Left ventricle myocardium superior (tissue), 1 donor: Measurements from ENCODE around the gene RBSN. TPM values are rescaled to one million over a fixed set of nuclear protein-coding genes. Genes with fewer than 3 reads are reported as not detected.
A peak's percentile ranks its signal among the peaks of the same experiment; 100 is the strongest.

Experiments
- ATAC-seq: fragments of 200-7000 bp; cut with Tn5 transposase; one replicate; pipeline ENCODE4 v1.9.1; 2020; ENCODE audit warnings: mild to moderate bottlenecking, moderate library complexity
- DNase-seq: peaks from one replicate; pipeline ENCODE4 v3.0.0-alpha.2; 2020
- intact Hi-C: fragments of 100-400 bp; cut with micrococcal nuclease; formaldehyde crosslinking; loops from one replicate; pipeline ENCODE4 v1.11.0; 2022
- total RNA-seq: library from RNA; stranded (reverse); fragmentation: NEBNext Ultra II Directional; extraction: Animal tissue kit (Norgen Biotek cat#: 25700); gene quantifications from one replicate; pipeline ENCODE4 v1.2.1, GENCODE V29; 2021
- donor health status: DM: no; HTN: yes; CAD: no; lungs with severe emphysema.

The RBSN gene
- total RNA-seq, 1 donor from 2014 or later, result 17.8 TPM

DNA sequence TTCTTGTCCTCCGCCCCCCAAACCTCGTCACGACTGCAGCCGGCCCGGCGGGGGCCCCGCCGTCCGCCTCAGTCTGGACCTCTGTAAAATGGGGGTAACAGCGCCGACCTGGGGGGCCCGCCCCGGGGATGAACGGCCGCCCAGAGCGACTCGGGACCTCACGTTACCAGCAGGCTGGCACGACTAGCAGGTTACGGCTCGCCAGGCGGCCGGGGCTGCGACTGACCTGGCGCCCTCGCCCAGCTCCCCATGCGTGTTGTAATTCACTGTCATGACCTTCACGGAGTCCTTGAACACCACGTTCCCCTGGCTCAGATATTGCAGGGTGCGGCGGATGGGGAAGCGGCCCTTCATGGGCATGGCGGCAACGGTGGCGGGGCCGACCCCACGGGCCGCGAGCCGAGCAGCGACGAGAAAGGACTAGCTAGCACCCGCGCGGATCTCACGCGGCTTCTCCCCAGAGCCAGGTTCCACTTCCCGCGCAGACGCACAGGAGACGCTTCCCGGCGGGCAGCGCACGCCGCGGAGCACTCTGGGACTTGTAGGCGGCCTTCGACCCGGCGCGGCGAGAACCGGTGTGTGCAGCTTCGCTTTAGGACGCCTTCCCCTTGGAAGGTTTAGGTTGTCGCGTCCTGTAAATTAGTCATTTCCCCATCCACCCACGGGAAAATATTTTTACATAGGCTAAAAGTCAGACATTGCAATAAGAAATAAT lies 34.0 kb downstream of the RBSN start, which contains the start of gene MRPS25:
Gene MRPS25 (minus strand): TSS at position 481 of the 715 bp plus-strand sequence. CDS start 121 bp downstream, at position 360.
- intact Hi-C loops, result no loop called here
- ATAC-seq, result peak; percentile 97
- DNase-seq, result peak; percentile 95

DNA sequence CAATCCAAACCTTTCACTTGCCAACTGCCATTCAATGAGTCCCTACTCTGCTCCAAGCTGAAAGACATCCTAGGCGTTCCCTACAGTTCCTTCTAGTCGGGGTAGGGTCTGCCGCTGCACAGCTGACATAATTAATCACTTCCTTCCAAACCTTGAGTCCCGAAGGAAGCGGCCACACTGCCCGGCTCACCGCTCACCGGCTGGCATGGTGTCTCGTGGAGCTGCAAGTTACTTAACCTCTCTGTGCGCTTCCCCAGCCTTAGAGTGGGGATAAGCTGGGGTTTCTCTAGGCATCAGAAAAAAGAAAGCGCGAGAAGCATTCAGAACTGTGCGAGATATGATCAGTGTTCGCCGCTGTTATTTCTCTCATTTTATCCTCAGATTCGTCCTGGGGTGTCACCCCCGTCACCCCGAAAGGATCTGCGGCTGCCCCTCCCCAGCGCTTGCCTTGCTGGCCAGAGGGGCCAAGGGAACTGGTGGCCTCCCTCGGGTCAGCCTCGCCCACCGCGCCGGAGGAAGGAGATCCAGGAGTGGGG lies 34.6 kb downstream of the RBSN start:
- DNase-seq (no peak), ATAC-seq (peak; percentile 44)
- intact Hi-C loops, result no loop called here

DNA sequence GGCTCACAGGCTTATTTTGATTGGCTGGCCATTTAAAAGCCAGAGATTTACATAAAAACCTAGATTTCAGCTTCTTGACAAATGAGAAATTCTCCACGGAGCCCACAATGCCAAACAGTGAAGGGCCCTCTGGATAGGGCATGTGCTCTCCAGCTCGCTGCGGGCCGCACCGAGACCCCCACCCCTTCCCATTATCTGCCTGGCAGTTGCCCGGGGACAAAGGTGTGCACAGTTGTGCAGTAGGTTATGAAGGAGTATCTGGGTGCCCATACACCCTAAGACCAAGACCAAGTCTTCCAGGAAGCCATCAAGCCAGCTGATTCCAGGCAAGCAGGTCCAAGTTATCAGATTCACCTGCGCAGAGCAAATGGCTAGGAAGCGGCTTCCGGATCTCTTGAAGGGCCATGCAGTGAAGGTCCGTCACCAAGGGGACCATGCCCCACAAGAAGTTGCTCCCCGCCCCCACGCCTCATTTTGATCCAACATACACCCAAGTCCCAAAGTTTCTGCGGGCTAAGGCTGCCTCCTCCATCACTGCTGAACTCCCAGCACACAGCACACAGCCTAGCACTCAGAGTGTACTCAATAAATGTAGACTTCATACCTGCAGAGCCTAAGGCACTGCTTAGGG lies 35.2 kb downstream of the RBSN start:
- peak; percentile 5 for ATAC-seq
- intact Hi-C loops, result no loop called here
- no peak for DNase-seq

DNA sequence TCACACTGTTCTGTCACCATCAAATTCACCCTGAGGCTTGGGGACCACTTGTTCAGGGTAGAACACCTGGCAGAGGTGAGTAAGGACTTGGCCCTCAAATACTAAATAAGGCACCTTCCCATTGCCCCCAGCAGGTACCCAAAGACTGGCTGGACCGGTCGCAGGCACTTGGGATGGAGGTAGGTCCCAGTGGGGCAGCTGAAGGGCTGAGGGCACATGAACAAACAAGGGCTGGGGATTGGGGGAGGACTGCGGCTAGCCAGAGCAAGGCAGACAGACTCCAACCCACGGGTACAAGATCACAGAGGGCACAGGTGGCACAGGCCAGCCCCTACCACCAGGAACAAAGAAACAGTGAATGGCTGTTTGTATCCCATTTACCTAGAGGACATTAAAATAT lies 35.7 kb downstream of the RBSN start:
- intact Hi-C loops, result no loop called here

DNA sequence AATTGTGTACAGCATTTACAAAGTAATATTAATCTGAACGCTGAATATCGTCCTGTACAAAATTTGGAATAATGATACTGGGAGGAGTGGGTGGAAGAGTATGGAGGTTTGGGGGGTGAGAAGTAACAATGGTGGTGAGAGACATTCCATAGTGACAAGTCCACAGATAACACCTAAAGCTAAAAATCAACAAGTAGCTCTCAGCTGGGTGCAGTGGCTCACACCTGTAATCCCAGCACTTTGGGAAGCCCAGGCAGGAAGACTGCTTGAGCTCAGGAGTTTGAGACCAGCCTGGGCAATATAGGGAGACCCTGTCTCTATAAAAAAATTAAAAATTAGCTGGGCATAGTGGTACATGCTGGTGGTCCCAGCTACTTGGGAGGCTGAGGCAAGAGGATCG lies 38.9 kb downstream of the RBSN start:
- ATAC-seq, result no peak

More for the DNA sequence above, 35.7 kb downstream of the RBSN start:
- ATAC-seq, result peak; percentile 26
- no peak for DNase-seq

DNA sequence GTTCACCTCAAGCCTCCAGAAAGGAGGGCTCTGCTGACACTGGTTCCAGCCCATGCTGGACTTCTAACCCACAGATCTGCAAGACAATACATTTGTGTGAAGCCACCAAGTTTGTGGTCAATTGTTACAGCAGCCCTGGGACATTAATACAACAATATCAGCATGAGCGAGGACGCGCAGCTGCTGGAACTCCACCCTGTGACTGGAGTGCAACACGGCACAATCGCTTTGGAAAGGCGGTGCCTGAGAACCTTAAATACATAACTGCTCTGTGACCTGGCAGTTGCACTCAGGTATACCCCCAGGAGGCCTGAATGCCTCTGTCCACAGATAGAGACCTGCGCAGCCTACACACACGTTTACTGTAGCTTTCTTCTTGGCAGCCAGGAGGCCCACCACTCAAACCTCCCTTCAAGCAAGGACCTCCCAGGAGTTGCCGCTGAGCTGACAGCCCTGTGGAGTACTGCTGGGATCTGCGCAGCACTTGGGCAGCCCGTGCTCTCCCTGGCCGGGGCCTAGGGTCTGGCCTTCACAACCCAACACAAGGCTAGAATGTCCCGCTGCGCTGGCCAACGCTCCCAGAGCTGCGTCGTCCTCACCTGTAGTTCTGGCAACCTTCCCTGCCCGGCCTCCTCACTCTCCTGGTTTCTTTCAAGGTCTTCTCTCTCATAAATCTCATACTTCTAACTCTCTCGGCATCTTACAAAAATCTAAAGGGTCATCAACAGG lies 42.1 kb downstream of the RBSN start:
- intact Hi-C loops, result no loop called here
- DNase-seq (no peak), ATAC-seq (no peak)

More for the DNA sequence above, 38.9 kb downstream of the RBSN start:
- DNase-seq, result no peak
- intact Hi-C loops, result no loop called here

DNA sequence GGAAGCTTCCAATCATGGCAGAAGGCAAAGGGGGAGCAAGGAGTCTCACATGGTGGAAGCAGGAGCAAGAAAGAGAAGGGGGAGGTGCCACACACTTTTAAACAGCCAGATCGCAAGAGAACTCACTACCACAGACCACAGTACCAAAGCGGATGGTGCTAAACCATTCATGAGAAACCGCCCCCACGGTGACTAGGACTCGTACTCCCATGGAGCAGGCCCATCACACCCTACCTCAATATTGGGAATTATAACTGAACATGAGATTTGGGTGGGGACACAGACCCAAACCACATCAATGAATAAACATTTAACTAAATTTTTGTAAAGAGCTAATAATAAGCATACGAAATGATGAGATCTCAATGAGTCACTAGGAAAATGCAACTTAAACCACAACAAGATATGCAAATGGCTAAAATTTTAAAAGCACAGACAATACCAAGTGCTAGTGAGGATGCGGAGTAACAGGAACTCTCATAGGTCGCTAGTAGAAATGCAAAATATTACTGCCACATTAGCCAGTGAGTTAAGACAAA lies 43.9 kb downstream of the RBSN start:
- intact Hi-C loops, result no loop called here
- ATAC-seq (no peak), DNase-seq (no peak)

DNA sequence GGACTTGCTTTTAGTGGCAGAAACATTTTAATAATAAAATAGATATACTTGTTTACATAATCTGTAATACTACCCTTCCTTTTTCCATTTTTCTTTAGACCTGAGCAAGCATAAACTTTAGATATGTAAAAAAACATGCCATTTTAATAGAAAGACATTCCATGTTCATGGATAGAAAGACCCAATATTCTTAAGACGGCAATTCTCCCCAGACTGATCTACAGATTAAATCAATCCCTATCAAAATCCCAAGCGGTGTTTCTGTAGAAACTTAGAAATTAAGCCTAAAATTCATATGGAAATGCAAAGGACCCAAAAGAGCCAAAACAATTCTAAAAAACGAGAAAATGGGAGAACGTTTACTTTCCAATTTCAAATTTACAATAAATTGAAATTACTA lies 45.4 kb downstream of the RBSN start:
- intact Hi-C loops, result no loop called here
- ATAC-seq (no peak), DNase-seq (no peak)

DNA sequence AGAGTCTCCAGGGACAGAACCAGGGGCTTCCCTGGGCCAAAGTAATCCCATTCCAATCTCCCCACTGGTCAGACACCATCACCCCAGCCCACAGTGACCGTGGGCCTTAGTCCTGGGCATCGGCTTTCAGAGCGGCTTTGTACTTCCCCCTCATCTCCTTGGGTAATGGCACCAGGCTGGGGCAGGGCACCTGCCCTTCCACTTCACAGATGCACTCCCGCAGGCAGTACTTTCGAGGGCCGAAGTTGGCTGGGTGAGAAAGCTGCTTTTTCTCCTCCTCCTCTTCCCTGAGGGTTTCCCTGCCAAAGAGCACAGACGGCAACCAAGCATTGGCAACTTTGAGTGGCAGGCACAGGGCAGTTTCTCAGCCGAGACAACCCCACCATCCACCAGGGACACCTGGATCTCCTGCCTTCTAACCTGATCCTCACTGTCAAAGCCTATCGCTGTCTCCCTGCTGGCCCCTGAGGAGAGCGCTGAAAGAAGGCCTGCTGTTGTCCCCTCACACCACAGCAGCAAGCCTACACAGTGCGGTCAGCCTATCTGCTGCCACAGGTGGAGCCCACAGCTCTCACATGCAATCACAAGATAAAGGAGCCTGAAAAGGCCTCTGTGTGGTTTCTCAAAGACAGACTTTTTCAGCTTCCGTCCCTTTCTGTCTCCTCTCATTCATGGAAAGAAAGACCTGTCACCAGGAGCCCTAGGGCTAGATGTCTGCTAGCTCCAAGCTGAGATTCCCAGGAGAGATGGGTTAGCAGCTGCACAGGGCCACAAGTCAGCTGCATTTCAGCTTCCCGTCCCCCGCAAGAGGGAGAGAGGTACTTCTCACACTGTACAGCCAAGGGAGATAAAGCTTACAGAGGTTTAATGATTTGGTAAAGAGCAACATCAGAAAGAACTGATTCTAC lies 46.4 kb downstream of the RBSN start:
- intact Hi-C loops, result no loop called here
- no peak for DNase-seq
- peak; percentile 9 for ATAC-seq

DNA sequence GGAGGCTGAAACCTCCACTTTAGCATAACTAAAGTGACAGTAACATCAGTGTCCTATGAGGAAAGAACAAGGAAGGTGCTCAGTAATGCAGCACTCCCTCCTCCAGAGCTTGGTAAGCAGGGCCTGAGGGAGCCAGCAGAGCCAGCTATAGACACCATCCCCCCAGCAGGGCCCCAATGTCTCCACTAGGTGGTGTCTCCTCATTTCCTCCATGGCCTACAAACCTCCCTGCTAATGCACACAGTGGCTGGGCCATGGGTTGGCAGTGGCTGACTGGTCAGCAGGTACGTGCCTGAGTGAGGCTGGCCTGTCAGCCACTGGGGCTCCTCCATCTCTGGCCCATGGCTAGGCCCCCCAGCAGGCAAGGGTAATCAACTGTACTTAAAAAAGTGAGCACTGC lies 47.4 kb downstream of the RBSN start:
- DNase-seq, result no peak
- peak; percentile 66 for ATAC-seq
- intact Hi-C loops, result no loop called here

DNA sequence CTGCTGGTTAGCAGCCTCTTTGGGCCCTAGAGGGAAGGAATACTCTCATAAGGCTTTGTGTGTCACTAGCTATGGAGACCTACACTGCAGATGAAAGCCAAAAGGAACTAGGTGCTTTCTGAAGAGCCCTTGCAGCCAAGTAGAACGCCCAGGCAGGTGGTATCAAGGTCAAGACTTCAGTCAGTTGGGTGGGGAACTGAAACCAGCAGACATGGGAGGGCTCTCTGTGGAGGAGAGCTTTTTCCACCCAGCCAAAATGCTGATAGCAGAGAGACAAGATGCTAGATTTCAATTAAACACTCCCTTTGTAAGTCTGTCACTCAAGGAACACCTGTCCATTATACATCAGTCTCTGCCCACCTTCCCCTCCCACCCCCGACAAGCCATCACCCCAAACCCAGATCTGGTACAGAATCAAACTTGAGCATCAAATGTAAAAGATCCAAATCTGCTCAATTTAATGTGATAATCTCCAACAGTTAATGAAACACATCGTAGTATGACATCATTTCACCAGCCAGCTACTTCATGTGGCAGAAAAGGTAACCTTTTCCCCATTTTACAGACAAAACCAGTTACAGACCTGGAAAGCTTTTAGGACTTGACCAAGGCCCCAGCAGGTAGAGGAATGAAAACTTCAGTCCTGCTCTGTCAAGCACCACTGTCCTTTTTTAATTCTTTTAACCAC lies 48.4 kb downstream of the RBSN start:
- ATAC-seq (no peak), DNase-seq (no peak)
- intact Hi-C loops, result no loop called here

DNA sequence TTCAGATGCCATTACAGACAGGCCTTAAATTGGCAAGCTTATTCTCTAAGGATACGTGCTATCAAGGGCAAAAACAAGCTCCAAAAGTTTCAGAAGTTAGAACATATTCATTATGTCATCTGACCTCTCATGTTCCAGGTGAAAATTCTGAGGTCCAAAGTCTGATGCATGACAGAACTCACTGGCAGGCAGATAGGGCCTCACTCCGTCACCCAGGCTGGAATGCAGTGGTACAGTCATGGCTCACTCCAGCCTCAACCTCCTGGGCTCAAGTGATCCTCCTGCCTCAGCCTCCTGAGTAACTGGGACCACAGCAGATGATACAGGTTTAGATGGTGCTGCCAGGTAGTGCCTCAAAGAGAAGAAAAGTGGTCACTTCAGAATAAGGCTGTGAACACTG lies 49.4 kb downstream of the RBSN start:
- DNase-seq (no peak), ATAC-seq (no peak)
- intact Hi-C loops, result no loop called here

DNA sequence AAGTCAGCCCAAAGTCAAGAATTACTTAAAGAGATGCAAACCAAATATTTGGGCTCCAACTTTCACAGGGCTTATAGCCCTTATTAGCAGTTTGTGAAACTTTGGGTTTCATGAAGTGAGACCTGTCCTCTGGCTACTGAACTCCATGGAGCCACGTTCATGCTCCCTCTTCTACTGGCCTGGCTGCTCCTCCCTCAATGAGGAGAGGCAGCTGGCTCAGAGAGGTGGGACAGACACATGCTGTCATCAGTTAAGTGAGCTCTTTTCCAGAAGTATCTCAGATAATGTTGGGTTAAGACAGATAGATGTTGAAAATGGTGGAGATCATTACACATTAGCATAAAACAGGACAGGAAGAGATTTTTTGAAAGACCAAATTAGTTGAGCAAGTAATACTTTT lies 53.3 kb downstream of the RBSN start:
- DNase-seq (no peak), ATAC-seq (peak; percentile 33)
- intact Hi-C loops, result no loop called here

DNA sequence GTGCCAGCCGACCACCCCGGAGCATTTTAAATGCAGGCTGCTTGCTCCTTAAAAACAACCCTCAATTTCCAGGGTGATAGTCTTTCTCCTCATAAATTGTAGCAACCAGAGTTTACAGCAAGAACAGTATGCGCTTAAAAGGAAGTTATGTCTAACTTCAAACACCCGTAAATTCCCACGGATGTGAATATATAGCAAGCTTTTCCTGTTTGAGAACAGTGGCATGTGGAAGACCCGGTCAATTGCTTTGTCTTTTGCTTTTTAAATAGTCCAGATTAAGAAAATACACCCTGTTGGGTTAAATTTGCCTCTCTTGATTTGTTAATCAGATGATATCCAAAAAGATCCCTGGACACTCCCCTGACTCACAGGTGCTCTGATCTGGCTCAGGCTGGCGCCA lies 54.6 kb downstream of the RBSN start:
- intact Hi-C loops, result no loop called here
- ATAC-seq (no peak), DNase-seq (no peak)

DNA sequence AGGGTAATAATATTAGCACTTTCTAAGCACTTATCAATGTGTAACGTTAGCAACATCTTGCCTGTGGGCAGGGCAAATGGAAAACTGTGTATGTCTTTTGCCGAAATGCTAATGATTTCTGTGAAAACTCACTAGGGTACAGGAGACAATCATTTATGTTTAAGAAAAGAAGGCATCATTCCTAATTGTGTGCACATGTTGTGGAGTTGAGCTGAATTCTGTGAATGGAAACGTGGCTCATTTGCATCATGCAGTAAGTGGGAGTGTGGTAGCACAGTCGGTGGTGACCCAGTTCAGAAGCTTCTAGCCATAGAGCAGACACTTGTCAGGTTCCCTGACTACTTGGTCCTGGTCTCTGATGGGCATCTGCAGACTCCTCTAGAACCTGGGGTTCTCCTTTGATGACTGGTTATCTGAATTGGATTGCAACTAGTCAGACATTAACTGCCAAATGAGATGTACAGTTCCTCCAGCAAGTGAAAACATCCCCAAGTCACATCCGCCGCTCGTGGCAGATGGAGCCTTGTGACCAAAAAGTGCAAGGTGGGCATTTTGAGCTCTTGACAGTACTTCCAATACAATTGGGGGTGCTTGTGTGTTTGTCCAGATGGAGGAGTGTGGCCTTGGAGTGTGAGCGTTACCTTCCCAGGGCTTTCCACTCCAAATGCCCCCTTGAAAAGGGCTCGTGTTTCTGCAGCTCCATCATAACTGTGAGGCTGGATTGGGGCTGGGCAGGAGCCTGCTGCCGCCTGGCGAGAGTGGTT lies 55.4 kb downstream of the RBSN start:
- DNase-seq (no peak), ATAC-seq (no peak)
- intact Hi-C loops, result no loop called here

DNA sequence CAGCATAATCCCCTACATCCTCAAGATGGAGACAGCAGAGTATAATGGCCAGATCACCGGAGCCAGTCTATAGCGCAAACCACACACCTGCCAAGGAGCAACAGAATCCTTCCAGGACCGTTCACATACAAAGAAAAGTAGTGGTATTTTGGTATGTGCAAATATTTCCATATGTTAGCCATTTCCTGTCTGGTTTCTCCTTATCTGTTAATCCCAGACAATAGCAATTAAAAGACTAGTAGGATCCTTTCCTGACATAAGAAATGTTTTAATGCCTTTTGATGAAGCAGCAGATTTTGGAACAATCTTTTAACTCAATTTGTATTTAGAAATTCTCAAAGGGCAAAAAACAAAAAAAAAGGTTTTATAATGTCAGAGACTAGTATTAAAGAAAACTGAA lies 56.0 kb downstream of the RBSN start:
- DNase-seq, result no peak
- no peak for ATAC-seq
- intact Hi-C loops, result no loop called here

DNA sequence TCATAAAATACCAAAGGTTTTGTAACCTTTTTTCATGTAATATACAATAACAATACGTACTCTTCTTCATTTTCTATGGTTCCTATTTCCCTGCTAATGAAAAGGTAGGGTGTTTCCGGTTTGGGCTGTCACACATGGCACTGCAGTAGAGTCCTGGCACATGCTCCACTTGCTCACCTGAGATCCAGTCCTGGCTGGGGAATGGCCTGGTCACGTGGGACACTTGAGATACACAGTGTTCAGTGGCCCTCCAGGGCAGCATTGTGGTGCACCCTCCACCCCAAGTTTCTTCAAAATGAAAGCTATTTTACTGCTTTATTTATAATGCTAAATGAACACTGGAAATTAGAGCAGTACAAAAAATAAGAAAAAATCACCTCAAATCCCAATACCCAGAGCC lies 57.0 kb downstream of the RBSN start:
- intact Hi-C loops, result no loop called here
- DNase-seq, result no peak
- peak; percentile 55 for ATAC-seq

DNA sequence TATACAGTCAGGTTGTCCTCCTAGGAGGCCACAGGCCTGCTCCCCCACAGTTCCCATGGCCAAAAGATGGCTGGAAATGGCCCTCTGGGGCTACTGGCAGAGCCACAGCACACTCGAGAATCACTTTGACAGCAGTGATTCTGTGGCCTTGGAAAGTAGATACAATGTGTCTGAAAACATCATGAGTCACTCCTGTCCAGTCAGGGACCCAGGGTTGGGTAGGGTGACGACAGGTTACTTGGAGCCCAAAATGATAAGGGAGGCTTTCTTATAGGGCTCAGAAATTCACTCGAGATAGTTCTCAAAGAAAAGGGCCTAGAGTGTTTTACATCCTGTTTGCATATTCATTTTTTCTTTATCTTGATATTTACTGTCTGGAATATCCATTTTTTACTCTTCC lies 58.1 kb downstream of the RBSN start:
- intact Hi-C loops, result no loop called here
- ATAC-seq, result peak; percentile 72

More for the DNA sequence above, 58.1 kb downstream of the RBSN start:
- no peak for DNase-seq
